HuH-7.5 (cell line): ENCODE measurements around the gene ENSA.
"Not testable (repeated sequence)": the region's sequence is repeated elsewhere in the genome, so short reads cannot be mapped to it uniquely, and the experiment has no call there.

ENCODE experiments used
- DNase-seq: peaks from one replicate; pipeline ENCODE4 v3.0.0; 2011; ENCODE audit warnings: low spot score

The ENSA gene

GRCh38 chr1:150580966-150581365 is 48.4 kb downstream of the ENSA start:
- not testable (repeated sequence) for DNase-seq

- no peak for DNase-seq
Measured at GRCh38 chr1:150579945-150580642, 49.3 kb downstream of the ENSA start.

GRCh38 chr1:150579110-150579944 is 50.1 kb downstream of the ENSA start, which contains the start of gene MCL1:
MCL1 (minus strand) TSS chr1:150579610; CDS start chr1:150579530, 80 bp downstream.
- DNase-seq = peak; percentile 86

GRCh38 chr1:150578272-150579109 is 50.9 kb downstream of the ENSA start:
- no peak for DNase-seq

- DNase-seq = no peak
Measured at GRCh38 chr1:150577557-150578271, 51.7 kb downstream of the ENSA start.

- DNase-seq = no peak
Measured at GRCh38 chr1:150576794-150577556, 52.4 kb downstream of the ENSA start.

GRCh38 chr1:150576367-150576711 is 53.1 kb downstream of the ENSA start:
- DNase-seq = no peak

GRCh38 chr1:150575518-150576366 is 53.7 kb downstream of the ENSA start:
- DNase-seq = no peak

- no peak for DNase-seq
Measured at GRCh38 chr1:150575072-150575489, 54.3 kb downstream of the ENSA start.

GRCh38 chr1:150574260-150575071 is 54.9 kb downstream of the ENSA start:
- no peak for DNase-seq

- not testable (repeated sequence) for DNase-seq
Measured at GRCh38 chr1:150573648-150574071, 55.8 kb downstream of the ENSA start.

- DNase-seq = no peak
Measured at GRCh38 chr1:150572918-150573647, 56.3 kb downstream of the ENSA start.
